Measurements from ENCODE around the gene CABCOCO1. TPM values are rescaled to one million over a fixed set of nuclear protein-coding genes. Genes with fewer than 3 reads are reported as not detected.

The CABCOCO1 gene
- total and polyA plus RNA-seq, 10 of the 15 experiments (the other 5 are each of a cell fraction or from before 2014, with no cell fraction given), result not detected

- Histone ChIP-seq H2AFZ (ENCODE audit: control insufficient read depth, low read depth, low read length) (no peak overlapping the region), H3K9ac (ENCODE audit: control insufficient read depth, insufficient read depth, low read length) (no peak overlapping the region), H3K27ac (ENCODE audit: control insufficient read depth, insufficient read depth) (no peak overlapping the region), H3K27me3 (replicated peaks in 1 of 2; ENCODE audit: control insufficient read depth in 2 of 2, insufficient read depth in 2 of 2, low read length in 1 of 2) (no peaks in the 10 kb centered on the region), H3K4me3 (no peak overlapping the region), H4K20me1 (ENCODE audit: control insufficient read depth, insufficient read depth) (no peaks in the 10 kb centered on the region), H3K9me3 (replicated peaks; ENCODE audit: control insufficient read depth, insufficient read depth, low read length) (no peaks in the 10 kb centered on the region), H3K4me1 (ENCODE audit: control insufficient read depth, insufficient read depth, low read length) (no peaks in the 10 kb centered on the region), H3K36me3 (ENCODE audit: control insufficient read depth in 2 of 2, insufficient read depth in 2 of 2, low read length in 1 of 2) (no peaks in the 10 kb centered on the region), H3K79me2 (ENCODE audit: control insufficient read depth, insufficient read depth, low read length) (no peaks in the 10 kb centered on the region), H3K4me2 (ENCODE audit: control insufficient read depth, insufficient read depth) (no peak overlapping the region)
- DNase-seq (ENCODE audit: low read depth, low spot score), result no peak
- ChIA-PET SMC1A (ENCODE audit: uncharacterized antibody, unreplicated experiment) (no interaction called here), RAD21 (ENCODE audit: unreplicated experiment) (no interaction called here), POLR2A (no interaction called here), CTCF (interaction anchor here (1.0 kb wide), 1 partner anchor 63 kb away, joined by 3 read pairs; no protein-coding TSS in a partner anchor)
- FAIRE-seq, result no peak
- no TSS peak for BruUV-seq (replicated peaks)
- intact Hi-C loops (cut with micrococcal nuclease; ENCODE audit: unreplicated experiment), result no loop called here
- no peak for ATAC-seq
- in situ Hi-C loops (cut with MboI), result no loop called here
- 95% methylated on average over 2 of the region's 2 CpGs for WGBS (ENCODE audit: insufficient coverage, insufficient replicate concordance, low lambda C conversion rate, missing lambda C conversion rate)
- no peak for TF ChIP-seq SP1 (IDR thresholded peaks at IDR 0.05; ENCODE audit: low read depth, low read length)
- TF ChIP-seq STAT1 (conservative IDR thresholded peaks at IDR 0.05), result no peak
- no peak for TF ChIP-seq MYB (IDR thresholded peaks at IDR 0.05; ENCODE audit: borderline replicate concordance, low read depth, low read length)
- no peak for TF ChIP-seq ZBTB4 (CRISPR knock-in tag; IDR thresholded peaks at IDR 0.05)
- no peak for TF ChIP-seq MEF2A (IDR thresholded peaks at IDR 0.05; ENCODE audit: insufficient read depth, low read depth, low read length)
- no peak for TF ChIP-seq SIX5 (IDR thresholded peaks at IDR 0.05; ENCODE audit: low read depth, low read length, severe bottlenecking)
- no peak for TF ChIP-seq LARP7 (IDR thresholded peaks at IDR 0.05)
- no peak for TF ChIP-seq PML (IDR thresholded peaks at IDR 0.05; ENCODE audit: low read length)
- TF ChIP-seq PRDM15 (CRISPR knock-in tag; IDR thresholded peaks at IDR 0.05), result no peak
- no peak for TF ChIP-seq SMAD5 (IDR thresholded peaks at IDR 0.05; ENCODE audit: low read depth)
- no peak for TF ChIP-seq ATF2 (IDR thresholded peaks at IDR 0.05; ENCODE audit: low read length)
- TF ChIP-seq FOS (IDR thresholded peaks at IDR 0.05; ENCODE audit: borderline replicate concordance, extremely low read depth, insufficient read length), result no peak
- TF ChIP-seq EED (IDR thresholded peaks at IDR 0.05; ENCODE audit: low read depth), result no peak
Measured at GRCh38 chr10:61814160-61814559, 151.4 kb downstream of the CABCOCO1 start.
